A549 (cell line): ENCODE results near the gene TTC21A. TPM values are rescaled to one million over a fixed set of nuclear protein-coding genes. Genes with fewer than 3 reads are reported as not detected.

ENCODE experiments used
- ATAC-seq, 2 experiments: fragments of 200-7000 bp in 1 of 2; fragments of >200 bp in 1 of 2; cut with Nextera tagmentation in 1 of 2; cut with Tn5 transposase in 1 of 2; 3 replicates each; pipeline versions ENCODE4 v1.8.0 to v1.9.1; 2018 to 2020; ENCODE audit warnings: mild to moderate bottlenecking in 1 of 2, moderate library complexity in 1 of 2
- CTCF ChIA-PET: fragments of 300-600 bp; sonication (Branson Sonifier 250); formaldehyde crosslinking; extraction: SDS; loops from one replicate; lab custom pipeline; 2021; ENCODE audit warnings: antibody characterized with exemption, inconsistent platforms; lab: Yijun Ruan, JAX
- POLR2A ChIA-PET: fragments of 350-600 bp; formaldehyde crosslinking; extraction: SDS; loops from one replicate; lab custom pipeline; 2021; ENCODE audit warnings: antibody characterized with exemption, inconsistent platforms; lab: Yijun Ruan, JAX
- DNase-seq, 2 experiments: peaks; one replicate each; pipeline versions ENCODE4 v3.0.0 to v3.0.0-alpha.2; 2011 to 2016; ENCODE audit warnings: low read depth in 1 of 2, low spot score in 1 of 2
- FAIRE-seq: peaks from 2 replicates; lab custom pipeline; 2011; peaks lifted over from hg19 to GRCh38; lab: Jason Lieb, UNC
- H3K27ac ChIP-seq, 2 experiments: fragments of >200 bp; sonication (Bioruptor Twin); formaldehyde crosslinking; 3 replicates each; pipeline ENCODE4 v1.5.1; 2016 to 2017
- H3K4me1 ChIP-seq: fragments of >200 bp; sonication (Bioruptor Twin); formaldehyde crosslinking; 3 replicates; pipeline ENCODE4 v1.6.1; 2016
- H3K4me2 ChIP-seq: fragments of >200 bp; sonication (Bioruptor Twin); formaldehyde crosslinking; 3 replicates; pipeline ENCODE4 v1.6.1; 2016
- H3K4me3 ChIP-seq: fragments of >200 bp; sonication (Bioruptor Twin); formaldehyde crosslinking; 3 replicates; pipeline ENCODE4 v1.5.1; 2016
- H3K9me3 ChIP-seq: fragments of >200 bp; sonication (Bioruptor Twin); formaldehyde crosslinking; 3 replicates; pipeline ENCODE4 v1.6.1; 2016
- CBX8 ChIP-seq: fragments of 200-600 bp; sonication (generic); IDR thresholded peaks from 2 replicates; pipeline ENCODE4 v1.6.1; 2016
- CEBPB ChIP-seq, 2 experiments: fragments of >200 bp in 1 of 2; sonication (Bioruptor Twin) in 1 of 2; formaldehyde crosslinking in 1 of 2; IDR thresholded peaks; 2 replicates each; pipeline ENCODE4 v1.6.1; 2012 to 2016
- E2F6 ChIP-seq: IDR thresholded peaks from 2 replicates; pipeline ENCODE4 v1.6.1; 2012; ENCODE audit warnings: low read depth, borderline replicate concordance
- EP300 ChIP-seq, 2 experiments: fragments of >200 bp; sonication (Bioruptor Twin); formaldehyde crosslinking; IDR thresholded peaks; 2 replicates in 1 of 2; 3 replicates in 1 of 2; pipeline ENCODE4 v1.6.1; 2016 to 2017
- FOSL2 ChIP-seq, 2 experiments: fragments of 450-650 bp in 1 of 2; fragments of >200 bp in 1 of 2; sonication (Bioruptor Twin) in 1 of 2; formaldehyde crosslinking; IDR thresholded peaks; 2 replicates each; pipeline versions ENCODE4 v1.5.0 to v1.6.1; 2016 to 2020; ENCODE audit warnings: mild to moderate bottlenecking in 1 of 2, moderate library complexity in 1 of 2
- HDAC2 ChIP-seq: fragments of 200-600 bp; sonication (generic); IDR thresholded peaks from 2 replicates; pipeline ENCODE4 v1.6.1; 2016
- HEYL ChIP-seq: fragments of 250-450 bp; sonication (Bioruptor Pico); IDR thresholded peaks from 2 replicates; pipeline ENCODE4 v1.8.0; 2021; ENCODE audit warnings: mild to moderate bottlenecking, moderate library complexity
- HMGXB4 ChIP-seq: fragments of 250-450 bp; sonication (Bioruptor Pico); IDR thresholded peaks from 2 replicates; pipeline ENCODE4 v1.5.0; 2021; ENCODE audit warnings: mild to moderate bottlenecking, moderate library complexity, borderline replicate concordance
- HOXA7 ChIP-seq: fragments of 250-450 bp; sonication (Bioruptor Pico); IDR thresholded peaks from 2 replicates; pipeline ENCODE4 v1.5.0; 2020; ENCODE audit warnings: mild to moderate bottlenecking, moderate library complexity
- JUNB ChIP-seq: fragments of >200 bp; sonication (Bioruptor Twin); formaldehyde crosslinking; IDR thresholded peaks from 2 replicates; pipeline ENCODE4 v1.6.1; 2016
- MAX ChIP-seq: IDR thresholded peaks from 2 replicates; pipeline ENCODE4 v1.6.1; 2012
- POLR2A ChIP-seq: IDR thresholded peaks from 2 replicates; pipeline ENCODE4 v1.6.1; 2012; ENCODE audit warnings: mild to moderate bottlenecking, low read length
- POLR2AphosphoS2 ChIP-seq: conservative IDR thresholded peaks from 2 replicates; pipeline ENCODE4 v1.6.1; 2012; ENCODE audit warnings: low read length, improper control_type of control experiment, inconsistent platforms
- RCOR1 ChIP-seq: fragments of 150-350 bp; IDR thresholded peaks from 2 replicates; pipeline ENCODE4 v1.6.1; 2014; ENCODE audit warnings: antibody characterized with exemption, low read length, low read depth
- SREBF2 ChIP-seq: fragments of 450-650 bp; IDR thresholded peaks from 2 replicates; pipeline ENCODE4 v1.6.1; 2014; ENCODE audit warnings: mild to moderate bottlenecking, moderate library complexity
- ZC3H11A ChIP-seq: fragments of 450-650 bp; IDR thresholded peaks from 2 replicates; pipeline ENCODE4 v1.6.1; 2014; ENCODE audit warnings: antibody characterized with exemption, mild to moderate bottlenecking
- ZNF302 ChIP-seq: fragments of 250-450 bp; sonication (Bioruptor Pico); IDR thresholded peaks from 2 replicates; pipeline ENCODE4 v1.9.0; 2021; ENCODE audit warnings: inconsistent platforms, mild to moderate bottlenecking, moderate library complexity
- ZSCAN20 ChIP-seq: fragments of 250-450 bp; sonication (Bioruptor Pico); IDR thresholded peaks from 2 replicates; pipeline ENCODE4 v1.8.0; 2022; ENCODE audit warnings: mild to moderate bottlenecking, moderate library complexity
- WGBS: methylation state at CpG from one replicate; pipeline ENCODE4 v1.1.6; 2017; ENCODE audit errors: missing lambda C conversion rate; 5-methylcytosine and 5-hydroxymethylcytosine counted together
- polyA plus RNA-seq, 4 experiments: library from polyadenylated mRNA; depleted of rRNA in 3 of 4; stranded (reverse); fragments of >200 nt; fragmentation: RNase III in 1 of 4; extraction: RNeasy Plus Mini Kit Qiagen cat#74134 plus additional on column Dnase treatment in 1 of 4; gene quantifications; 2 replicates in 3 of 4; 3 replicates in 1 of 4; pipeline ENCODE4 v1.2.3, GENCODE V29; 2011 to 2017
- TF ChIP-seq, protein P1 (sequence below): fragments of 250-450 bp; sonication (Bioruptor Pico); IDR thresholded peaks from 2 replicates; pipeline ENCODE4 v1.5.0; 2020; ENCODE audit warnings: low read depth, mild to moderate bottlenecking, moderate library complexity
- TF ChIP-seq, protein P2 (sequence below): fragments of >200 bp; sonication (Bioruptor Twin); formaldehyde crosslinking; IDR thresholded peaks from 3 replicates; pipeline ENCODE4 v1.6.1; 2016
- TF ChIP-seq, protein P3 (sequence below): fragments of 150-350 bp; IDR thresholded peaks from 2 replicates; pipeline ENCODE4 v1.6.1; 2014; ENCODE audit warnings: low read depth, mild to moderate bottlenecking, low read length

Gene TTC21A
- polyA plus RNA-seq, 2 of the 4 experiments (the other 2 are of a cell fraction): 1.1 to 1.4 TPM

DNA sequence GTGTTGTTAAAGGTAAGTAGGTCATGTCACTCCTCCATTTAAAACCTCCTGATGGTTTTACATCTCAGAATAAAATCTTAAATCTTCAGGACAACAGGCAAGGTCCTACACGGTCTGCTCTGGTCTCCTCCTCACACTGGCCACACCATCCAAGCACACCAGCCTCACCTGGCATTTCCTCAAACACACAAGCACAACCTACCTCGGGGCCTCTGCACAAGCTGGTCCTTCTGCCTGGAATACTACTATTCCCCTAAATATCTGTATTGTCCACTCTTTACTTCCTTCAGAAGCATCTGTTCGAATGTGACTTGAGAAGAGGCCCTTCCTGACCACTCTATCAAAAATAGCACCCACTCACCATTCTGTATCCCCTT, 1.8 kb upstream of the TTC21A start:
- peak overlapping the region; percentile 98 for H3K4me2 ChIP-seq
- POLR2A ChIA-PET: no interaction called here
- no peak overlapping the region for H3K27ac ChIP-seq
- no peak overlapping the region for H3K4me3 ChIP-seq
- H3K4me1 ChIP-seq: peaks cover 13% of the 10 kb centered on the region; the same call in 2 of the 3 replicates
- DNase-seq: no peak
- H3K9me3 ChIP-seq: no peaks in the 10 kb centered on the region
- CTCF ChIA-PET: interaction anchor here (1.1 to 14.1 kb wide), 7 partner anchors 12 to 184 kb away, joined by 3 to 164 read pairs (median 3); no protein-coding TSS in a partner anchor
- TF ChIP-seq, protein P1, sequence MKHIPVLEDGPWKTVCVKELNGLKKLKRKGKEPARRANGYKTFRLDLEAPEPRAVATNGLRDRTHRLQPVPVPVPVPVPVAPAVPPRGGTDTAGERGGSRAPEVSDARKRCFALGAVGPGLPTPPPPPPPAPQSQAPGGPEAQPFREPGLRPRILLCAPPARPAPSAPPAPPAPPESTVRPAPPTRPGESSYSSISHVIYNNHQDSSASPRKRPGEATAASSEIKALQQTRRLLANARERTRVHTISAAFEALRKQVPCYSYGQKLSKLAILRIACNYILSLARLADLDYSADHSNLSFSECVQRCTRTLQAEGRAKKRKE (CRISPR knock-in tag): no peak
- TF ChIP-seq, protein P2, sequence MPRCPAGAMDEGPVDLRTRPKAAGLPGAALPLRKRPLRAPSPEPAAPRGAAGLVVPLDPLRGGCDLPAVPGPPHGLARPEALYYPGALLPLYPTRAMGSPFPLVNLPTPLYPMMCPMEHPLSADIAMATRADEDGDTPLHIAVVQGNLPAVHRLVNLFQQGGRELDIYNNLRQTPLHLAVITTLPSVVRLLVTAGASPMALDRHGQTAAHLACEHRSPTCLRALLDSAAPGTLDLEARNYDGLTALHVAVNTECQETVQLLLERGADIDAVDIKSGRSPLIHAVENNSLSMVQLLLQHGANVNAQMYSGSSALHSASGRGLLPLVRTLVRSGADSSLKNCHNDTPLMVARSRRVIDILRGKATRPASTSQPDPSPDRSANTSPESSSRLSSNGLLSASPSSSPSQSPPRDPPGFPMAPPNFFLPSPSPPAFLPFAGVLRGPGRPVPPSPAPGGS: no peak
- no peak for TF ChIP-seq ZSCAN20 (CRISPR knock-in tag)
- TF ChIP-seq JUNB: no peak
- TF ChIP-seq ZC3H11A: no peak
- FAIRE-seq: no peak
- no peak for ATAC-seq
- WGBS: 82% methylated on average over 3 of the region's 3 CpGs

- Histone ChIP-seq H3K9me3 (no peaks in the 10 kb centered on the region), H3K4me1 (peaks cover 13% of the 10 kb centered on the region; the same call in 2 of the 3 replicates), H3K4me2 (peak overlapping the region; percentile 98), H3K4me3 (peak overlapping the region; percentile 83), H3K27ac (peak overlapping the region; percentile 92 to 95)
- no peak for ATAC-seq
- FAIRE-seq: no peak
- CTCF ChIA-PET: interaction anchor here (0.7 to 14.1 kb wide), 9 partner anchors 11 to 184 kb away, joined by 3 to 164 read pairs (median 3); no protein-coding TSS in a partner anchor
- POLR2A ChIA-PET: no interaction called here
- DNase-seq: no peak
- TF ChIP-seq RCOR1 (no peak), CEBPB (IDR thresholded peaks at IDR 0.05) (no peak), POLR2A (no peak), EP300 (IDR thresholded peaks at IDR 0.05) (no peak), HOXA7 (no peak), SREBF2 (no peak), HMGXB4 (no peak), CBX8 (no peak), HDAC2 (no peak), E2F6 (no peak), FOSL2 (IDR thresholded peaks at IDR 0.05) (no peak), FOSL2 (CRISPR knock-in tag; IDR thresholded peaks at IDR 0.05) (no peak), ZNF302 (CRISPR knock-in tag) (no peak), POLR2AphosphoS2 (no peak)
- 33% methylated on average over 16 of the region's 16 CpGs for WGBS
These were observed 1.1 kb upstream of the TTC21A start for GRCh38 chr3:39106281-39106811.

DNA sequence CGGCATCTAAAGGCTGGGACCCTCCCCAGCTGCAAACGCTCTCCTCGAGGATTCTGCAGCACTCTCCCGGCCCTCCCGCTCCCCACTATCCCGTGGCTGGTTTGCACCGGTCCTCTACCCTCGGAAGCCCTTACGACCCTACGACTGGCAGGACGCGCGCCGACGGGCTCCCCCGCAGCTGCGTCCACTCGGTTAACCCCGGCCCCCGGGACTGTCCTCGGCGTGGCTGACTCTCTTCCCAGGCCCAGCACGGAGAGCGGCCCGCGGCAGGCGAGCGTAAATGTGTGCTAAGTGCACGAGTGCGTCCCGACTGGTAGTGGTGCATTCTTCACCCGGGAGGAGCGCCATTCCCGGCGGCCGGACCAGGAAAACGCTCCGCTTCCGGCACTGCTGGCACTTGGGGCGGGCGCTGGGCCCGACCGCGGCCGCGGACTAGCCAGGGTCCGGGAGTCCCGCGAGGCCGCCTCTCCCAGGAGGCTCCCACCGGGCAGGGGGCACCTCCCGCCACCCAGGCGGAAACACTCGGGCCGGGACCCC, 561 bp upstream of the TTC21A start:
- TF ChIP-seq HEYL (CRISPR knock-in tag): no peak
- TF ChIP-seq, protein P3, sequence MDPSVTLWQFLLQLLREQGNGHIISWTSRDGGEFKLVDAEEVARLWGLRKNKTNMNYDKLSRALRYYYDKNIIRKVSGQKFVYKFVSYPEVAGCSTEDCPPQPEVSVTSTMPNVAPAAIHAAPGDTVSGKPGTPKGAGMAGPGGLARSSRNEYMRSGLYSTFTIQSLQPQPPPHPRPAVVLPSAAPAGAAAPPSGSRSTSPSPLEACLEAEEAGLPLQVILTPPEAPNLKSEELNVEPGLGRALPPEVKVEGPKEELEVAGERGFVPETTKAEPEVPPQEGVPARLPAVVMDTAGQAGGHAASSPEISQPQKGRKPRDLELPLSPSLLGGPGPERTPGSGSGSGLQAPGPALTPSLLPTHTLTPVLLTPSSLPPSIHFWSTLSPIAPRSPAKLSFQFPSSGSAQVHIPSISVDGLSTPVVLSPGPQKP: no peak
- TF ChIP-seq MAX: 0 out of 2 replicates have a peak, but pooled peaks have one; percentile 3
- TF ChIP-seq, all 56 proteins: peak for 1
- Histone ChIP-seq H3K4me2 (peak overlapping the region; percentile 98), H3K4me3 (peak overlapping the region; percentile 83), H3K9me3 (no peaks in the 10 kb centered on the region), H3K27ac (peak overlapping the region; percentile 92 to 95), H3K4me1 (peaks cover 13% of the 10 kb centered on the region; the same call in 2 of the 3 replicates)
- ChIA-PET POLR2A (interaction anchor here (1.4 kb wide), 3 partner anchors 19 to 181 kb away, joined by 4 to 8 read pairs (median 5); no protein-coding TSS in a partner anchor), CTCF (interaction anchor here (0.7 to 14.1 kb wide), 14 partner anchors 11 to 183 kb away, joined by 3 to 164 read pairs (median 3); no protein-coding TSS in a partner anchor)
- DNase-seq (peak; percentile 48 to 70), FAIRE-seq (no peak), ATAC-seq (peak; percentile 67 to 68)
- WGBS: 4% methylated on average over 24 of the region's 55 CpGs
